Esophagus squamous epithelium (tissue), 5 donors: Measurements from ENCODE around the gene IFRD2. TPM values are rescaled to one million over a fixed set of nuclear protein-coding genes. Genes with fewer than 3 reads are reported as not detected.
A peak's percentile ranks its signal among the peaks of the same experiment; 100 is the strongest.

Experiments used
- DNase-seq: peaks from one replicate; lab custom pipeline; 2025; lab: John Stamatoyannopoulos, UW
- H3K27ac ChIP-seq, 4 donors: fragments of 200-600 bp; sonication (generic); one replicate each; pipeline ENCODE4 v1.5.1; 2016 to 2019; ENCODE audit warnings: mild to moderate bottlenecking in 1 of 4
- H3K27me3 ChIP-seq, 4 donors: fragments of 200-600 bp; sonication (generic); 1 replicate in 3 of 4; 2 replicates in 1 of 4; pipeline versions ENCODE4 v1.5.1 to v1.6.0; 2017 to 2021; ENCODE audit warnings: antibody characterized with exemption in 1 of 4
- H3K36me3 ChIP-seq, 3 donors: fragments of 200-600 bp; sonication (generic); one replicate each; pipeline ENCODE4 v1.5.1; 2016 to 2019
- H3K4me1 ChIP-seq, 3 donors: fragments of 200-600 bp; sonication (generic); one replicate each; pipeline ENCODE4 v1.5.1; 2017 to 2019
- H3K4me3 ChIP-seq, 4 donors: fragments of 200-600 bp; sonication (generic); 1 replicate in 3 of 4; 2 replicates in 1 of 4; pipeline ENCODE4 v1.5.1; 2016 to 2019; ENCODE audit warnings: mild to moderate bottlenecking in 2 of 4, moderate library complexity in 1 of 4
- H3K9me3 ChIP-seq, 3 donors: fragments of 200-600 bp; sonication (generic); one replicate each; pipeline ENCODE4 v1.5.1; 2016 to 2019
- POLR2A ChIP-seq, 4 donors: fragments of 450-650 bp; IDR thresholded peaks; one replicate each; pipeline ENCODE4 v1.6.1; 2017; ENCODE audit warnings: antibody characterized with exemption in 4 of 4, mild to moderate bottlenecking in 4 of 4, moderate library complexity in 3 of 4
- WGBS, 2 donors: methylation state at CpG; one replicate each; pipeline ENCODE4 v1.1.5; 2018; 5-methylcytosine and 5-hydroxymethylcytosine counted together
- intact Hi-C: fragments of 100-400 bp; cut with DNase I; formaldehyde crosslinking; loops from one replicate; pipeline ENCODE4 v1.15.0; 2022
- total RNA-seq, 4 donors: library from RNA; depleted of rRNA; stranded (reverse); fragments of >200 nt; gene quantifications; one replicate each; pipeline ENCODE4 v1.1.0, GENCODE V29; 2016
- TF ChIP-seq, protein P1 (sequence below), 6 experiments: fragments of 450-650 bp in 4 of 6; fragments of 200-600 bp in 2 of 6; sonication (generic) in 2 of 6; IDR thresholded peaks; one replicate each; pipeline ENCODE4 v1.5.1; 2016 to 2019; ENCODE audit warnings: antibody characterized with exemption in 6 of 6, mild to moderate bottlenecking in 4 of 6, moderate library complexity in 4 of 6
- donor health status: DM: yes; HTN: yes; CAD: no.

The IFRD2 gene
- total RNA-seq, 4 donors from 2014 or later = 49.0 to 100 (median 72.9) TPM

DNA sequence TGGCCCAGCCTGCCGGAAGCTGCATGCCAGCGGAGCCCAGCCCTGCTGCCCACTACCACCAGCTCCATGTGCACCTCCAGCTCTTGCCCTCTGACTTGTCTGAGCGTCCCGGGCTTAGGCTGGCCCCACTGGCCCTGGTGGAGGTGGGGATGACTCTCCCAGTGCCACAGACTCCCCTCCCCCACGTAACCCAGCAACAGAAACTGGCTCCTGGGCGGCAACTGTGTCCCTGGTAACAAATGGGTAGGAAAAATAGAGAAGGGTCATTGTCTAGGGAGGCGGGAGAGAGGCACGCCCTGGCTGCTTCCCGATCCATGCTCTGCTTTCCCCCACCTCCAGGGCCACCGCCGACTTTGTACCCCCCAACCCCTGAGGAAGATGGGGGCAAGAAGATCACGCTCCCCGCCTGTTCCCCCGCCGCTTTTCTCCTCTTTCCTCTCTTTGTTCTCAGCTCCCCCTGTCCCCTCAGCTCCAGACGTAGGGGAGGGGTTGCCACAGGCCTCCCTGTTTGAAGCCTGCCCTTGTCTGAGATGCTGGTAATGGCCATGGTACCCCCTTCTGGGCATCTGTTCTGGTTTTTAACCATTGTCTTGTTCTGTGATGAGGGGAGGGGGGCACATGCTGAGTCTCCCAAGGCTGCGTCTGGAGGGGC is 34.1 kb downstream of the IFRD2 start:
- intact Hi-C loops = no loop called here
- Histone ChIP-seq H3K36me3 (peaks cover 11 to 61% (median 25%) of the 10 kb centered on the region in 3 donors), H3K9me3 (no peaks in the 10 kb centered on the region), H3K27ac (peak overlapping the region; percentile 18 to 94 (median 74)), H3K4me3 (no peak overlapping the region), H3K4me1 (peaks cover 33 to 86% (median 48%) of the 10 kb centered on the region in 3 donors), H3K27me3 (no peaks in the 10 kb centered on the region)
- no peak for DNase-seq
- TF ChIP-seq, protein P1, sequence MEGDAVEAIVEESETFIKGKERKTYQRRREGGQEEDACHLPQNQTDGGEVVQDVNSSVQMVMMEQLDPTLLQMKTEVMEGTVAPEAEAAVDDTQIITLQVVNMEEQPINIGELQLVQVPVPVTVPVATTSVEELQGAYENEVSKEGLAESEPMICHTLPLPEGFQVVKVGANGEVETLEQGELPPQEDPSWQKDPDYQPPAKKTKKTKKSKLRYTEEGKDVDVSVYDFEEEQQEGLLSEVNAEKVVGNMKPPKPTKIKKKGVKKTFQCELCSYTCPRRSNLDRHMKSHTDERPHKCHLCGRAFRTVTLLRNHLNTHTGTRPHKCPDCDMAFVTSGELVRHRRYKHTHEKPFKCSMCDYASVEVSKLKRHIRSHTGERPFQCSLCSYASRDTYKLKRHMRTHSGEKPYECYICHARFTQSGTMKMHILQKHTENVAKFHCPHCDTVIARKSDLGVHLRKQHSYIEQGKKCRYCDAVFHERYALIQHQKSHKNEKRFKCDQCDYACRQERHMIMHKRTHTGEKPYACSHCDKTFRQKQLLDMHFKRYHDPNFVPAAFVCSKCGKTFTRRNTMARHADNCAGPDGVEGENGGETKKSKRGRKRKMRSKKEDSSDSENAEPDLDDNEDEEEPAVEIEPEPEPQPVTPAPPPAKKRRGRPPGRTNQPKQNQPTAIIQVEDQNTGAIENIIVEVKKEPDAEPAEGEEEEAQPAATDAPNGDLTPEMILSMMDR (IDR thresholded peaks at IDR 0.05) = no peak
- no peak for TF ChIP-seq POLR2A (IDR thresholded peaks at IDR 0.05)
- 66 to 89% methylated on average over 9 to 11 of the region's 17 CpGs for WGBS, 2 donors

DNA sequence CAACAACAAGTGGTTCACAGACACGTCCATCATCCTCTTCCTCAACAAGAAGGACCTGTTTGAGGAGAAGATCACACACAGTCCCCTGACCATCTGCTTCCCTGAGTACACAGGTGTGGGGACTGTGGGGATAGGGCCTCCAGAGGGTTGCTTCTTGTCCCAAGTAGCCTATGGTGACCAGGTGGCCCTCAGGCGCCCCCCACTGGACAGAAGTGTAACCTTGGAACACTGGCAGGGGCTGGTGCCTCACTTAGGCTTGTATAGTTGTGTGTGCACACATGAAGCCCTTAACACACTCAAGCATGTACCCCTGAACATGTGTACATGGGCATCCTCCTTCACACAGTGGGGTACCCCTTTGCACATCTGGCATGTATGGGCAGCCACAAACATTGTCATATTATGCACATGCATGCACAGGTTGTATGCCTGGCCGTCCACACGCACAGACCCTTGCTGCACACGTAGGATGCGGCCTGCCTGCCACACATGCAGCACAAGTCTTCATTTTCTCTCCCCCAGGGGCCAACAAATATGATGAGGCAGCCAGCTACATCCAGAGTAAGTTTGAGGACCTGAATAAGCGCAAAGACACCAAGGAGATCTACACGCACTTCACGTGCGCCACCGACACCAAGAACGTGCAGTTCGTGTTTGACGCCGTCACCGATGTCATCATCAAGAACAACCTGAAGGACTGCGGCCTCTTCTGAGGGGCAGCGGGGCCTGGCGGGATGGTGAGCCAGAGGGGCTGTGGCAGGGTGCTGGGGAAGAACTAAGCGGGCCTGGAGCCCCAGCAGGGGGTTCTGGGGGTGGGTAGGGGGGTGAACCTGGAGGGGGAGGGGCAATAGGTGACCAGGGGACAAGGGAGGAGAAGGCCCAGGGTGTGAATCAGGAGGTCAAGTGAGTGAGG is 35.0 kb downstream of the IFRD2 start:
- Histone ChIP-seq H3K36me3 (peaks cover 11 to 70% (median 35%) of the 10 kb centered on the region in 3 donors), H3K27ac (peak overlapping the region; percentile 18 to 97 (median 78)), H3K4me3 (no peak overlapping the region), H3K9me3 (no peaks in the 10 kb centered on the region), H3K4me1 (peaks cover 33 to 95% (median 50%) of the 10 kb centered on the region in 3 donors), H3K27me3 (no peaks in the 10 kb centered on the region)
- intact Hi-C loops = no loop called here
- no peak for TF ChIP-seq POLR2A (IDR thresholded peaks at IDR 0.05)
- TF ChIP-seq, protein P1 (IDR thresholded peaks at IDR 0.05) = peak in 5 of 6 experiments; percentile 30 to 61 (median 39)
- no peak for DNase-seq
- WGBS, 2 donors = 93 to 94% methylated on average over 6 to 16 of the region's 20 CpGs

DNA sequence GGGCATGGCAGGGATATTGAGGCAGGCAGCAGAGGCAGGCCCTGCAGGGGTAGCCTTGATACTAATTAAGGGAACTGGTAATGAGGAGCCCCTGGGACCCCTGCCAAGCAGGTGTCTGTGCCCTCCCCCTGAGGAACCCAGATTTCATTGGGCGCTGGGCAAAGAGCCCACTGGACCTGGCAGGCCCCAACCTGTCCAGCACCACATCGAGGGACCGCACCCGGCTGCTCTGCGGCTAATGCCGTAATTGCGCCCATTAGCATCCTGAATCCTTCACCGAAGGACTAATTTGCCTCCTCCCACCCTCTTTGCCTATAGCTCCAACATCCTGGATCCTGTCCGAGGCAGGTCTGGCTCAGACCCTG is 37.0 kb downstream of the IFRD2 start:
- intact Hi-C loops = no loop called here
- peaks cover 39 to 99% (median 47%) of the 10 kb centered on the region in 3 donors for H3K4me1 ChIP-seq
- WGBS, 2 donors = 42 to 87% methylated on average over 3 to 9 of the region's 9 CpGs
- no peak for TF ChIP-seq POLR2A (IDR thresholded peaks at IDR 0.05)
- TF ChIP-seq, protein P1 (IDR thresholded peaks at IDR 0.05) = no peak
- no peak overlapping the region for H3K4me3 ChIP-seq
- no peaks in the 10 kb centered on the region for H3K27me3 ChIP-seq
- peak overlapping the region; percentile 81 to 97 (median 92) for H3K27ac ChIP-seq
- DNase-seq = no peak
- no peaks in the 10 kb centered on the region for H3K9me3 ChIP-seq
- peaks cover 11 to 90% (median 39%) of the 10 kb centered on the region in 3 donors for H3K36me3 ChIP-seq

DNA sequence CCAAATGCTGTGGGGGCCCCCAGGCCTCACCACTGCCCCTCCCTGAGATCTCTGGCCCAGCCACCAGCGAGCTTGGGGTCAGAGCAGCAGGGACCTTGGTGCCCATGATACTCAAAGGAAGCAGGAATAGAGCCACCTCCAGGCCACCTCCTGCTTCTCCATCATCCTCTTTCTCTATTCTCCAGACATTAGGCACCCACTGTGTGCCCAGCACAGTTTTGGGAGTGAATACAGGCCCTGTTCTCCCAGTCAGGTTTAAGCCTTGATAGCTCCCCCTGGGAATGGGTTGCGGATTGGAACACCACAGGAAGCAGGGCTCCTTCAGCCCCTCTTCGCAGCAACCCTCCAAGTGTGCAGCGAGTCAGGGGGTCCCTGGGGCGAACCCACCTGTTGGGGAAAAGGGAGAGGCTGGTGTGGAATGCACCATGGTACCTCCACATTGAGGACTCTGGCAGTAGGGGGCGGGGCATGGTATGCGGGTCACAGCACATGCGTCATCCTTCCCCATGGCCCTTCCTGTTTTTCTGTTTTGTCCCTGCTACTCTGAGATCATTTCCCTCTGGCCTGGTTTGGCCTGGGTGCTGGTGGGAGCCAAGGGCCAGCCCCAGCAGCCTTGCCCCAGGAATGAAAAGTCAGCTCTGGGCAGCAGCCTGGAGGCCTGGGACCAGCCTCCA is 37.5 kb downstream of the IFRD2 start:
- Histone ChIP-seq H3K4me1 (peaks cover 39 to 99% (median 48%) of the 10 kb centered on the region in 3 donors), H3K27ac (peak overlapping the region; percentile 81 to 97 (median 92)), H3K36me3 (peaks cover 11 to 90% (median 39%) of the 10 kb centered on the region in 3 donors), H3K9me3 (no peaks in the 10 kb centered on the region), H3K4me3 (no peak overlapping the region), H3K27me3 (no peaks in the 10 kb centered on the region)
- DNase-seq = no peak
- intact Hi-C loops = no loop called here
- WGBS, 2 donors = 40 to 80% methylated on average over 1 to 5 of the region's 8 CpGs
- TF ChIP-seq, protein P1 (IDR thresholded peaks at IDR 0.05) = no peak
- peak in 1 of 4 donors; percentile 32 for TF ChIP-seq POLR2A (IDR thresholded peaks at IDR 0.05)
